Activated CD4-positive, alpha-beta T cell treated with anti-CD3 and anti-CD28 coated beads, Interleukin-2, amount 10 ng/mL, durations not matched to agents 7 days and 5 days (primary cell): ENCODE data around the gene PEAK3. TPM values are rescaled to one million over a fixed set of nuclear protein-coding genes. Genes with fewer than 3 reads are reported as not detected.

Experiments
- CTCF ChIA-PET: fragments of 350-600 bp; sonication (Branson Sonifier 250); formaldehyde crosslinking; loops from one replicate; lab custom pipeline; 2021; ENCODE audit warnings: antibody characterized with exemption; lab: Charles Lee
- POLR2A ChIA-PET: fragments of 350-600 bp; sonication (Branson Sonifier 250); formaldehyde crosslinking; loops from one replicate; lab custom pipeline; 2021; ENCODE audit warnings: antibody characterized with exemption; lab: Charles Lee
- DNase-seq: peaks from one replicate; pipeline ENCODE4 v3.0.0-alpha.2; 2020
- H3K27ac Mint-ChIP-seq: one replicate; pipeline ENCODE4 v1.8.0; 2021; ENCODE audit warnings: mild to moderate bottlenecking, moderate library complexity, mixed read lengths
- H3K27me3 Mint-ChIP-seq: one replicate; pipeline ENCODE4 v1.8.0; 2021; ENCODE audit warnings: mixed read lengths
- H3K36me3 Mint-ChIP-seq: one replicate; pipeline ENCODE4 v1.8.0; 2021; ENCODE audit warnings: low read depth, mixed read lengths
- H3K4me1 Mint-ChIP-seq: one replicate; pipeline ENCODE4 v1.8.0; 2021; ENCODE audit warnings: mixed read lengths
- H3K4me3 Mint-ChIP-seq: one replicate; pipeline ENCODE4 v1.8.0; 2021; ENCODE audit warnings: mild to moderate bottlenecking, moderate library complexity, mixed read lengths
- H3K9me3 Mint-ChIP-seq: one replicate; pipeline ENCODE4 v1.8.0; 2021; ENCODE audit warnings: mixed read lengths
- total RNA-seq, 2 experiments: library from RNA; stranded (reverse); gene quantifications; one replicate each; pipeline ENCODE4 v1.2.3, GENCODE V29; 2021

PEAK3 gene
- total RNA-seq, 2 experiments from 2014 or later, result 0.17 to 0.25 TPM

DNA sequence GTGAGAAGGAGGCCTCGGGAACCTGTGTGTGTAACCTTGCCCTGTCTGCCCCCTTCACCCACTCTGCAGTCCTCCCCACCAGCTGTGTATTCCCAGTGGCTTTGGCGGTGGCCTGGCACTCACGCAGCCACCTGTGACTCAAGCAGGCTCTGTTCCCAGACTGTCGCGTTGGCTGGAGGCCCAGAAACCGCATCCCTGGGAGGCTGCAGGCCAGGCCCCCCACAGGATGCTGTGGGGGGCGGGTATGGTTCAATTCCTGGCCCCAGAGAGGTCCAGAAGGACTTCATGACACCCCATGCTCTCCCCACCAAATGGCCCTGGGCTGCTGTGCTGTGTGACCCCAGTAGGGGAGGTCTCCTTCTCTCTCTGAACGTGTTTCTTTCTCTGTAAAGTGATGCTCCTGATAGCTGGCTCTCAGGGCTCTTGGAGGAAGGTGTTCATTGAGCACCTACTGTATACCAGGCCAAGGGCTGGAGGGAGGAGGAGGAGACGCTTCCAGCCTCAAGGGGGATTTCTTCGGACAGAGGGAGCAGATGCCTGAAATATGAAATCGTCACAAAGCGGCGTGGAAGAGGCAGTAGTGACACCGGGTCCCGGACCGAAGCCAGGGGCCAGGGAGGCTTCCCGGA, 27.9 kb upstream of the PEAK3 start:
- ChIA-PET CTCF (interaction anchor here (0.5 to 1.1 kb wide), 3 partner anchors 11 to 270 kb away, joined by 3 to 5 read pairs (median 4); no protein-coding TSS in a partner anchor), POLR2A (no interaction called here)
- Mint-ChIP-seq H3K36me3 (peaks cover 6% of the 10 kb centered on the region), H3K27me3 (peaks cover 66% of the 10 kb centered on the region), H3K27ac (peak overlapping the region; percentile 41), H3K4me3 (no peak overlapping the region), H3K4me1 (peaks cover 3% of the 10 kb centered on the region), H3K9me3 (peaks cover 4% of the 10 kb centered on the region)
- no peak for DNase-seq

- no peak for DNase-seq
- peaks cover 3% of the 10 kb centered on the region for H3K4me1 Mint-ChIP-seq
- CTCF ChIA-PET, result no interaction called here
- H3K36me3 Mint-ChIP-seq, result peaks cover 2% of the 10 kb centered on the region
- H3K9me3 Mint-ChIP-seq, result no peaks in the 10 kb centered on the region
- H3K27me3 Mint-ChIP-seq, result peaks cover 66% of the 10 kb centered on the region
- H3K4me3 Mint-ChIP-seq, result no peak within 1 kb of the TSS
- POLR2A ChIA-PET, result no interaction called here
- no peak within 1 kb of the TSS for H3K27ac Mint-ChIP-seq
These were observed 26.2 kb upstream of the PEAK3 start, which contains the start of gene LINGO3 for GRCh38 chr19:2308114-2308556. TSS of gene LINGO3 (minus strand) at chr19:2308154. CDS start at chr19:2291776, 16,378 bp downstream.

DNA sequence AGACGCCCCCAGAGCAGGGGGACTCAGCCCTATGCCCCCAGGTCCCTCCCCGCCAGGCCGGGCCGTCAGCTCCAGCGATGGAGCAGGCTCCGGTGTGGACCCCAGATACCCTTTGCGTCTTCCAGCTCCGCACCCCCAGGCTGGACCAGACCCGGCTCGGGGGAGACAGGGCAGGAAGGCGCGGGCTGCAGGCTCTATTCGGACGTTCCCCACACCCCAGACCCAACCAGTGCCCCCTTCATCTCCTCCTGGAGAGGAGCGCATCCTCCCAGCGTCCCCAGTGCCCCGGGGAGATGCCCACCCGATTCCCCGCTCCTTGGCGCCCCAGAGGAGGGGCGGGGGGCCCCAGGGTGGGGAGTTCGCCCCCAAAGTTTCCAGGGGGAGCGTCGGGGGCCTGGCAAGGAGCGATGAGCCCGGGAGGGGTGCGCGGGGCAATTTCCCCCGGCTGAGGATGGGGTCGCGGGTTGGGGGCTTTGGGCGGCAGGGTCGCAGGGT, 25.6 kb upstream of the PEAK3 start:
- ChIA-PET CTCF (no interaction called here), POLR2A (no interaction called here)
- Mint-ChIP-seq H3K36me3 (peaks cover 2% of the 10 kb centered on the region), H3K27ac (no peak overlapping the region), H3K4me1 (peaks cover 7% of the 10 kb centered on the region), H3K27me3 (peaks cover 68% of the 10 kb centered on the region), H3K4me3 (no peak overlapping the region), H3K9me3 (no peaks in the 10 kb centered on the region)
- DNase-seq, result no peak

DNA sequence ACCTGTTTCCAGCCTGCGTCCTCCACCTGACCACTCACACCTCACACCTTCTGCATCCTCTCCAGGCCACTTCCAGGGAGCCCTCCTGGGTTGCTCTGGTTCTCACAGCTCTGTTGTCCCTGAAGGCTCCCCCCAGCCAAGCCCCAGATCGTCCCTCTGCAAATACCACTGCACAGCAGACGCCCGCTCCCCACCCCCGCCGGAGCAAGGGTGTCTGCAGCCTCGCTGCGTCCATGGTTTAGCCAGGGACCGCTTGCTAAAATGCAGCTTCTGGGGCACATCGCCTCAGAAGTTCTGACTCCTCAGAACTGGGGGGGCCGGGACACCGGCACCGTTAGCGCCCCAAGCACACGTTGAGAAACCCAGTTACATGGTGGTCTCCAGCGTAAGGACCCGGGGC, 25.0 kb upstream of the PEAK3 start:
- Mint-ChIP-seq H3K4me3 (no peak overlapping the region), H3K4me1 (peaks cover 7% of the 10 kb centered on the region), H3K36me3 (peaks cover 2% of the 10 kb centered on the region), H3K27me3 (peaks cover 66% of the 10 kb centered on the region), H3K27ac (no peak overlapping the region), H3K9me3 (no peaks in the 10 kb centered on the region)
- DNase-seq, result no peak
- POLR2A ChIA-PET, result no interaction called here
- CTCF ChIA-PET, result no interaction called here

GRCh38 chr19:2306281-2306806, 24.4 kb upstream of the PEAK3 start:
- Mint-ChIP-seq H3K9me3 (no peaks in the 10 kb centered on the region), H3K27ac (no peak overlapping the region), H3K27me3 (peaks cover 69% of the 10 kb centered on the region), H3K4me3 (no peak overlapping the region), H3K4me1 (peaks cover 7% of the 10 kb centered on the region), H3K36me3 (peaks cover 2% of the 10 kb centered on the region)
- POLR2A ChIA-PET, result no interaction called here
- CTCF ChIA-PET, result interaction anchor here (0.8 kb wide), 1 partner anchor 21 kb away, joined by 3 read pairs; no protein-coding TSS in a partner anchor
- no peak for DNase-seq

- H3K4me3 Mint-ChIP-seq, result no peak overlapping the region
- no peaks in the 10 kb centered on the region for H3K9me3 Mint-ChIP-seq
- peaks cover 7% of the 10 kb centered on the region for H3K4me1 Mint-ChIP-seq
- ChIA-PET POLR2A (no interaction called here), CTCF (interaction anchor here (0.8 to 1.0 kb wide), 2 partner anchors 10 to 20 kb away, joined by 3 read pairs; no protein-coding TSS in a partner anchor)
- H3K27me3 Mint-ChIP-seq, result peaks cover 71% of the 10 kb centered on the region
- H3K27ac Mint-ChIP-seq, result peak overlapping the region; percentile 13
- peaks cover 2% of the 10 kb centered on the region for H3K36me3 Mint-ChIP-seq
- no peak for DNase-seq
These were observed 23.7 kb upstream of the PEAK3 start for GRCh38 chr19:2305452-2306280.

DNA sequence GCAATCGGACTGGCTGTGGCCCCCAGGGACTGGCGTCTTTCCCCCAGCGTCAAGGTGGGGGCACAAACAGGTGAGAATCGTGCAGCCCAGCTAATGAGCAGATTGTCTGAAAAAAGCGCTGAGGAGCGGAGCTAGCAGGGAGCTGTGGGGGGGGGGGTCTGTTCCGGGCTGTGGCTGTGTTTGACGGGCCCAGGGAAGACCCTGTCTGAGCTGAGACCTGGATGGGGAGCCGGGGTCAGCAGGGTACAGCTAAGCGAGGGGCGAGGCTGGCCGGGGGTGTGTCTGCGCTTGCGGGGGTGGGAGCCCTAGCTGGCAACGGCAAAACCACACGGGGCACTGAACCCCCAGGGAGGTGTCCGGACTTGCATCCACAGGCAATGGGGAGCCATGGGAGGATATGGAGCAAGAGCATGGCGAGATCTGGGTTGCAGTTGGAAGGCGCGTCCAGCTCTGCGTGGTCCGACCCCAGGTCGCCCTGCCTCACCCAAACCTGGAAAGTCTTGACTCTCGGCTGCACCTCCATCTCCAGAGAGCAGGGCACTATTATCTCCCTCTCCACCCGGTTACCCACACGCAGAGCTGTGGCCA, 21.3 kb upstream of the PEAK3 start:
- POLR2A ChIA-PET, result no interaction called here

DNA sequence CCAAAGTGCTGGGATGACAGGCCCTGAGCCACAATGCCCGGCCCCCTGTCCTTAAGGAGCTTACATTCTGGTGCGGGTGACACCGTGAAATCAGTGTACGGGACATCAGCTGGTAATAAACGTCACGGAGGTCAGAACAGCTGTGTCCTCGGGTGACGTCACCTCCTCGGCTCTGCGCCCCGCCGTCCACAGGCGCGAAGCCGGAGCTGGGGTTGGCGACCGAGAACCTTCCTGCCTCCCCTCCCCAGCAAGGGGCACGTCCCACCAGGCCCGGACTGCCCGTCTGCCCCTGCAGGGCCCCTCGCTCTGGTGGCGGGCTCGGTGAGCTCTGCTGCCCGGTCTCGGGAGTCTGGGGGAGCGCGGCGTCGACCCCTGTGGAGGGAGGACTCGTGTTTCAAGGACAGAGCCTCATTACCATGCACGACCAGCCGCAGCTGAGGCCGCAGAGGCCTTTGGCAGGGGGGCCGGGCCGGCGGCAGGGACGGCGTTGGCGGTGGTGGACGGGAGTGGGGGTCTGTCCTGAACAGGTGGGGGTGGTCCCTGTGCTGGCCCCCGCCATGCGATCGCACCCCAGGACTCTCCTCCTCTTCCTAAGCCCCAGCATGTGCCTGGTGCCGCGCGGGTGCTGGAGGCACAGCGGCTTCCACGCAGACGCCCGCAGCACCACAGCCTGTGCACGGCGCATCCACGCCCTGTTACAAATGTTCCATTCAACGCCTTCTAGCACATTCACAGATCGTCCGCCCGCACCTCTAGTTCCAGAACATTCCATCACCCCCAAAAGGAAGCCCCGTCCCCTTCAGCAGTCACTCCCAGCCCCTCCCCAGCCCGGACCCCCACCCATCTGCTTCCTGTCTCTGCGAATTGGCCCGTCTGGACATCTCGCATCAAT, 20.6 kb upstream of the PEAK3 start:
- Mint-ChIP-seq H3K27me3 (peaks cover 46% of the 10 kb centered on the region), H3K4me1 (peaks cover 4% of the 10 kb centered on the region), H3K36me3 (no peaks in the 10 kb centered on the region), H3K27ac (no peak overlapping the region), H3K9me3 (no peaks in the 10 kb centered on the region), H3K4me3 (no peak overlapping the region)
- ChIA-PET CTCF (interaction anchor here (0.6 to 1.0 kb wide), 3 partner anchors 9 to 147 kb away, joined by 3 to 4 read pairs (median 3); no protein-coding TSS in a partner anchor), POLR2A (interaction anchor here (0.6 kb wide), 1 partner anchor 43 kb away, joined by 4 read pairs; no protein-coding TSS in a partner anchor)
- no peak for DNase-seq

More for the DNA sequence above, 21.3 kb upstream of the PEAK3 start:
- Mint-ChIP-seq H3K4me3 (no peak overlapping the region), H3K4me1 (peaks cover 4% of the 10 kb centered on the region), H3K27me3 (peaks cover 48% of the 10 kb centered on the region), H3K27ac (no peak overlapping the region), H3K36me3 (no peaks in the 10 kb centered on the region), H3K9me3 (no peaks in the 10 kb centered on the region)
- CTCF ChIA-PET, result no interaction called here
- no peak for DNase-seq

DNA sequence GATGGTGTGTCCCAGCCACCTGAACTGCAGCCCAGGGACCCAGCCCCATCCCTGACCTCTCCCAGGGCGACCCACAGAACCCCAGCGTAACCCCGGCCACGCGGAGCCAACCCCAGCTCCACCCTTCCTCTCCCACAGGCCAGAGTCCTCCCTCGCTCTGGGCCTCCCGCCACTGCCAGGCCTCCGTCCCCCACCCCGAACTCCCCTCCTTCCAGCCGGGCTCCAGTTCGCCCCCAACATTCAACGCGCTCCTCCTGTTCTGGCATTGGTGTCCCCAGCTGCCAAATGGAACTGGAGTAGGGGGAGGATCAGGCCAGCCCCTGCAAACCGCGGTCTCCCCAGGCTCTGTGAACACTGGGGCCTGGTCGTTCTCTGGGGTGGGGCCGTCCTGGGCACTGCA, 18.6 kb upstream of the PEAK3 start:
- no peak overlapping the region for H3K4me3 Mint-ChIP-seq
- no peak for DNase-seq
- ChIA-PET POLR2A (no interaction called here), CTCF (no interaction called here)
- peaks cover 31% of the 10 kb centered on the region for H3K27me3 Mint-ChIP-seq
- peaks cover 3% of the 10 kb centered on the region for H3K36me3 Mint-ChIP-seq
- H3K4me1 Mint-ChIP-seq, result peaks cover 4% of the 10 kb centered on the region
- H3K27ac Mint-ChIP-seq, result no peak overlapping the region
- H3K9me3 Mint-ChIP-seq, result no peaks in the 10 kb centered on the region

GRCh38 chr19:2296141-2296540, 14.2 kb upstream of the PEAK3 start:
- DNase-seq, result no peak
- Mint-ChIP-seq H3K4me1 (peaks cover 12% of the 10 kb centered on the region), H3K36me3 (peaks cover 22% of the 10 kb centered on the region), H3K9me3 (no peaks in the 10 kb centered on the region), H3K27ac (no peak overlapping the region), H3K4me3 (no peak overlapping the region), H3K27me3 (peaks cover under 1% of the 10 kb centered on the region)
- ChIA-PET POLR2A (no interaction called here), CTCF (interaction anchor here (0.6 to 1.3 kb wide), 4 partner anchors 8 to 24 kb away, joined by 3 to 5 read pairs (median 4); no protein-coding TSS in a partner anchor)

- Mint-ChIP-seq H3K27me3 (no peaks in the 10 kb centered on the region), H3K36me3 (peaks cover 29% of the 10 kb centered on the region), H3K27ac (no peak overlapping the region), H3K4me3 (no peak overlapping the region), H3K4me1 (peaks cover 19% of the 10 kb centered on the region), H3K9me3 (no peaks in the 10 kb centered on the region)
- CTCF ChIA-PET, result interaction anchor here (0.6 to 0.8 kb wide), 2 partner anchors 10 to 376 kb away, joined by 3 read pairs; no protein-coding TSS in a partner anchor
- DNase-seq, result no peak
- POLR2A ChIA-PET, result no interaction called here
These were observed 12.8 kb upstream of the PEAK3 start for GRCh38 chr19:2294687-2295335.
